Panc1 (cell line): ENCODE measurements around the gene AP1G2. TPM values are rescaled to one million over a fixed set of nuclear protein-coding genes. Genes with fewer than 3 reads are reported as not detected.

Experiments used
- ATAC-seq: fragments of 200-7000 bp; cut with Tn5 transposase; 2 replicates; pipeline ENCODE4 v1.9.1; 2020; ENCODE audit warnings: mild to moderate bottlenecking, moderate library complexity
- BruUV-seq: library from RNA; stranded (reverse); fragments of 400-500 nt; replicated peaks from 2 replicates; lab custom pipeline; 2021; lab: Mats Ljungman, UMichigan
- CTCF ChIA-PET: fragments of 300-600 bp; sonication (Branson Sonifier 250); formaldehyde crosslinking; loops from one replicate; lab custom pipeline; 2022; ENCODE audit warnings: antibody characterized with exemption; lab: Charles Lee
- POLR2A ChIA-PET: fragments of 300-600 bp; sonication (Branson Sonifier 250); formaldehyde crosslinking; loops from one replicate; lab custom pipeline; 2022; ENCODE audit warnings: antibody characterized with exemption; lab: Charles Lee
- DNase-seq: peaks from one replicate; pipeline ENCODE4 v3.0.0-alpha.2; 2010; ENCODE audit warnings: low read depth, low spot score
- H3K27ac ChIP-seq: 2 replicates; pipeline ENCODE4 v1.5.1; 2011; ENCODE audit warnings: mild to moderate bottlenecking, low read length, inconsistent platforms
- H3K27me3 ChIP-seq: fragments of 200-500 bp; sonication (Bioruptor generic); 2 replicates; pipeline ENCODE4 v1.6.0; 2014; ENCODE audit warnings: low read length, inconsistent platforms; ENCODE audit not compliant: control insufficient read depth, insufficient read depth
- H3K36me3 ChIP-seq: fragments of 200-500 bp; sonication (Bioruptor generic); 2 replicates; pipeline ENCODE4 v1.5.1; 2014; ENCODE audit warnings: inconsistent platforms, mild to moderate bottlenecking, low read length, moderate library complexity; ENCODE audit not compliant: control insufficient read depth, insufficient read depth
- H3K4me1 ChIP-seq: 2 replicates; pipeline ENCODE4 v1.5.1; 2011; ENCODE audit warnings: inconsistent platforms, mild to moderate bottlenecking, low read length, moderate library complexity; ENCODE audit not compliant: control insufficient read depth, insufficient read depth
- H3K4me3 ChIP-seq, 2 experiments: 2 replicates each; pipeline ENCODE4 v1.5.1; 2011 to 2012; ENCODE audit warnings: low read depth in 2 of 2, low read length in 2 of 2, mild to moderate bottlenecking in 2 of 2, inconsistent platforms in 1 of 2, moderate library complexity in 1 of 2
- H3K9me3 ChIP-seq: fragments of 200-500 bp; sonication (Bioruptor generic); 2 replicates; pipeline ENCODE4 v1.5.1; 2014; ENCODE audit warnings: low read depth, mild to moderate bottlenecking, inconsistent platforms, low read length, moderate library complexity; ENCODE audit not compliant: control insufficient read depth, insufficient read depth
- CTCF ChIP-seq: fragments of 450-650 bp; IDR thresholded peaks from 2 replicates; pipeline ENCODE4 v1.5.1; 2017; ENCODE audit warnings: mild to moderate bottlenecking
- POLR2AphosphoS5 ChIP-seq: IDR thresholded peaks from 2 replicates; pipeline ENCODE4 v1.6.1; 2012; ENCODE audit warnings: mild to moderate bottlenecking, low read depth, low read length, moderate library complexity
- REST ChIP-seq, 2 experiments: IDR thresholded peaks; 2 replicates each; pipeline ENCODE4 v1.6.1; 2011 to 2012; ENCODE audit warnings: low read depth in 2 of 2, control low read depth in 1 of 2, low read length in 1 of 2, mild to moderate bottlenecking in 1 of 2, moderate library complexity in 1 of 2; ENCODE audit not compliant: insufficient read depth in 1 of 2
- SIN3A ChIP-seq: IDR thresholded peaks from 2 replicates; pipeline ENCODE4 v1.6.1; 2012; ENCODE audit warnings: low read depth, mild to moderate bottlenecking, low read length, moderate library complexity, borderline replicate concordance; ENCODE audit not compliant: insufficient read depth
- TCF7L2 ChIP-seq: IDR thresholded peaks from 2 replicates; pipeline ENCODE4 v1.6.1; 2011; ENCODE audit warnings: mild to moderate bottlenecking, low read depth, low read length, inconsistent platforms
- in situ Hi-C: cut with HindIII; loops from 2 replicates; pipeline ENCODE4 v1.10.0; 2016; ENCODE audit warnings: low sequenced_read_pairs, low pct_unique_long_range_greater_than_20kb
- intact Hi-C: fragments of 100-400 bp; cut with micrococcal nuclease; formaldehyde crosslinking; loops from one replicate; pipeline ENCODE4 v1.10.0; 2022; ENCODE audit not compliant: unreplicated experiment
- total RNA-seq: library from RNA; stranded (reverse); gene quantifications from one replicate; pipeline ENCODE4 v1.2.1, GENCODE V29; 2021; ENCODE audit not compliant: unreplicated experiment

The AP1G2 gene
- total RNA-seq, 1 experiment from 2014 or later, result 61.6 TPM

DNA sequence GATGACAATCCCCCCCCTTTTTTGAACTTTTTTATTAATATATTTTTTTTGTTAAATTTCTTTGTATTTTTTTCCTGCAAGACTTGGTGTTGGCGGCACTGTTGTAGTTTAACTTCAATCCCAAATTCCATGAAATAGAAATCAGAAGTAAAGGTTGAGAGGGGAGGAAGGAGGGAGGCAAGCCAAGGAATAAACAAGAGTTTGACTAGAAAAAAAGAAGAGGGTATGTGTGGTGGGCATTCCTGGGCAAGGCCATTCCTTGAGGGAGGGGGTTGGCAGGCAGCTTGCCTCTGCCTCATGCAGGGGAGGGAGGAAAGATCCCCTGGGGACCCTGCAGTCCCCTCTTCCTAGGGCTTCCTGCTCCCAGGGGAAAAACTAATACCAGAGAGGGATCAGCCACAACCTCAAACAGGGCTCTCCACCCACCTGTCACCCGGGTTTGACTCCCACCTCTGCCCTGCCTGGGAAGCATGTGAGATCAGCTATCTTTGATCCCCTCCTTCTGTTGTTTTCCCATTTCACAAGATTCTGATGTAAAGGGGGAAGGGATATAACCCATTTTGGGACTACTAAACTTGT lies 519 bp upstream of the AP1G2 start:
- ChIA-PET POLR2A (no interaction called here), CTCF (no interaction called here)
- Histone ChIP-seq H3K27ac (peak overlapping the region; percentile 81), H3K4me1 (peaks cover 10% of the 10 kb centered on the region), H3K27me3 (no peaks in the 10 kb centered on the region), H3K36me3 (no peaks in the 10 kb centered on the region), H3K9me3 (no peaks in the 10 kb centered on the region), H3K4me3 (peak overlapping the region; percentile 64 to 73)
- in situ Hi-C loops, result no loop called here
- ATAC-seq (no peak), DNase-seq (no peak)
- TF ChIP-seq REST (IDR thresholded peaks at IDR 0.05; ENCODE audit: insufficient read depth in 1 of 2, low read depth in 2 of 2, low read length in 1 of 2) (no peak), SIN3A (no peak), TCF7L2 (no peak), POLR2AphosphoS5 (no peak), CTCF (no peak)
- intact Hi-C loops, result no loop called here
- BruUV-seq, result no TSS peak

DNA sequence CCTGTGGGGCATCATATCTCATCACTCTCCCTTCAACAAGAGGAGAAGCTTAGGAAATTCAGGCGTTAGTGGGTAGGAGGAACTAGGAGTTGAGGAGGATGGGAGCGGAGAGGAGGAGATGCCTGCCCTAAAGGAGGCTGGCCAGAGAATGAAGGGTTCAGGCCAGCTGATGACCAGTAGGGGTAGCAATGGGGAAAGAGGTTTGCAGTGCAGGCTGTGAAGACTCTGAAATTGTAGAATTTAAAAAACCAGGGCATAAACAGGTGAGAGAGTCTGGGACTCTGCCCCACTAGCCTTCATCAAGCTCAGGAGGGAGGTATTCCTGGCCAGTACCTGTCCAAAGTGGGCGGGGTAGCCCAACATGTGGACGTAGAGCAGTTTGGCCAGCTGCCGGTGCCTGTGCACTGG lies 809 bp downstream of the AP1G2 start:
- no peaks in the 10 kb centered on the region for H3K27me3 ChIP-seq
- ChIA-PET CTCF (no interaction called here), POLR2A (interaction anchor here (0.5 kb wide), 1 partner anchor 977 kb away, joined by 8 read pairs; no protein-coding TSS in a partner anchor)
- in situ Hi-C loops, result no loop called here
- H3K9me3 ChIP-seq, result no peaks in the 10 kb centered on the region
- ATAC-seq, result peak; percentile 29
- H3K4me1 ChIP-seq, result peaks cover 10% of the 10 kb centered on the region
- H3K27ac ChIP-seq, result peak overlapping the region; percentile 81
- intact Hi-C loops, result no loop called here
- H3K4me3 ChIP-seq, result peak overlapping the region; percentile 64 to 73
- no TSS peak for BruUV-seq
- peak; percentile 3; the same call in 1 of the 2 replicates for TF ChIP-seq POLR2AphosphoS5
- no peak for TF ChIP-seq SIN3A
- TF ChIP-seq CTCF, result peak; percentile 40
- no peak for DNase-seq
- H3K36me3 ChIP-seq, result no peaks in the 10 kb centered on the region
